ENCODE data around the gene TMEM181.
"Not testable (repeated sequence)": the region's sequence is repeated elsewhere in the genome, so short reads cannot be mapped to it uniquely, and the experiment has no call there.

The TMEM181 gene

GRCh38 chr6:158611039-158611438, 51.1 kb downstream of the TMEM181 start:
- TF ChIP-seq, protein P1, sequence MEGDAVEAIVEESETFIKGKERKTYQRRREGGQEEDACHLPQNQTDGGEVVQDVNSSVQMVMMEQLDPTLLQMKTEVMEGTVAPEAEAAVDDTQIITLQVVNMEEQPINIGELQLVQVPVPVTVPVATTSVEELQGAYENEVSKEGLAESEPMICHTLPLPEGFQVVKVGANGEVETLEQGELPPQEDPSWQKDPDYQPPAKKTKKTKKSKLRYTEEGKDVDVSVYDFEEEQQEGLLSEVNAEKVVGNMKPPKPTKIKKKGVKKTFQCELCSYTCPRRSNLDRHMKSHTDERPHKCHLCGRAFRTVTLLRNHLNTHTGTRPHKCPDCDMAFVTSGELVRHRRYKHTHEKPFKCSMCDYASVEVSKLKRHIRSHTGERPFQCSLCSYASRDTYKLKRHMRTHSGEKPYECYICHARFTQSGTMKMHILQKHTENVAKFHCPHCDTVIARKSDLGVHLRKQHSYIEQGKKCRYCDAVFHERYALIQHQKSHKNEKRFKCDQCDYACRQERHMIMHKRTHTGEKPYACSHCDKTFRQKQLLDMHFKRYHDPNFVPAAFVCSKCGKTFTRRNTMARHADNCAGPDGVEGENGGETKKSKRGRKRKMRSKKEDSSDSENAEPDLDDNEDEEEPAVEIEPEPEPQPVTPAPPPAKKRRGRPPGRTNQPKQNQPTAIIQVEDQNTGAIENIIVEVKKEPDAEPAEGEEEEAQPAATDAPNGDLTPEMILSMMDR (IDR thresholded peaks at IDR 0.05; ENCODE audit: low read length, missing control alignments), result no peak
- H3K4me3 ChIP-seq (replicated peaks; ENCODE audit: low read depth, low read length), result no peak overlapping the region
- no peak for DNase-seq (ENCODE audit: low read depth)

GRCh38 chr6:158611541-158612370, 51.9 kb downstream of the TMEM181 start:
- TF ChIP-seq, protein P1 (IDR thresholded peaks at IDR 0.05; ENCODE audit: low read length, missing control alignments), result no peak
- DNase-seq (ENCODE audit: low read depth), result no peak

GRCh38 chr6:158614606-158615005, 54.7 kb downstream of the TMEM181 start:
- not testable (repeated sequence) for DNase-seq (ENCODE audit: low read depth); H3K4me3 ChIP-seq (replicated peaks; ENCODE audit: low read depth, low read length)

More at GRCh38 chr6:158611541-158612370, 51.9 kb downstream of the TMEM181 start:
- no peak overlapping the region for H3K4me3 ChIP-seq (replicated peaks; ENCODE audit: low read depth, low read length)

DNA sequence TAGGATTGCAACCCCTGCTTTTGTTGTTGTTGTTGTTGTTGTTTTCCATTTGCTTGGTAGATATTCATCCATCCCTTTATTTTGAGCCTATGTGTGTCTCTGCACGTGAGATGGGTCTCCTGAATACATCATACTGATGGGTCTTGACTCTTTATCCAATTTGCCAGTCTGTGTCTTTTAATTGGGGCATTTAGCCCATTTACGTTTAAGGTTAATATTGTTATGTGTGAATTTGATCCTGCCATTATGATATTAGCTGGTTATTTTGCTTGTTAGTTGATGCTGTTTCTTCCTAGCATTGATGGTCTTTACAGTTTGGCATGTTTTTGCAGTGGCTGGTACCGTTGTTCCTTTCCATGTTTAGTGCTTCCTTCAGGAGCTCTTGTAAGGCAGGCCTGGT, 58.4 kb downstream of the TMEM181 start:
- DNase-seq (ENCODE audit: low read depth); H3K4me3 ChIP-seq (replicated peaks; ENCODE audit: low read depth, low read length): not testable (repeated sequence)

- TF ChIP-seq, protein P1 (IDR thresholded peaks at IDR 0.05; ENCODE audit: low read length, missing control alignments), result no peak
- no peak overlapping the region for H3K4me3 ChIP-seq (replicated peaks; ENCODE audit: low read depth, low read length)
- DNase-seq (ENCODE audit: low read depth), result no peak
Observed at GRCh38 chr6:158619922-158620801, 60.3 kb downstream of the TMEM181 start.

DNA sequence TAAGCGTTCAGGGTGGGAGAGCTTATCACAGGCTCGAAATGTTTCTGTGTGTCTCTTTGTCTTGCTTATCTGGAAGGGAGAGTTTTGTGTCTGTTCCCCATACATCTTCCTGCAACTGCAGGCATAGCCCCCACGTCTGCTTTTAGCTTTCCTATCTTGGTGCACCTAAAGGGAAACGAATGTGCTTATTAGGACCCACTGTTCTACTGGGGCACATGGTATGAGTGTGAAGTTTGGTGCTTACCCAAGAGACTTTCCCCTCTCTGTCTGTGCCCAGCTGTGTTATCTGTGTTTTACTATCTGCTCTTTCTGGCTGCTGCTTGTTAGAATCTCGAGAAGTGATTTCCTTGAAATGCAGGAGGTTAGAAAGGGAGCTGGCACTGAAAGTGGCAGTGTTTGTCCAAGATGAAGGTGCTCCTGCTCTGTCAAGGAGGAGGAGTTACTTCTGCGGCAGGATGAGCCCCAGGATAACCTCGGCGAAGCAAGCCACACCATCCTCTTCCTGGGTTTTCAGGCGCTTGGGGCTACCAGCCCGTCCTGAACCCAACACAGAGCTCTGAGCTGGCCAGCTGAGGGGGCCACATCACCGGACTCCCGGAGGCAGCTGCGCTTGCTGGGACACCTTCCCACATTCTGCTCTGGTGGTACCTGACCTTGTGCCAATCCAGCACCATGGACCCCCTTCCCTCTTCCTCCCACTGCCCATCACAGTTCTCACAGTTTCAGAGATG, 61.2 kb downstream of the TMEM181 start:
- no peak overlapping the region for H3K4me3 ChIP-seq (replicated peaks; ENCODE audit: low read depth, low read length)
- TF ChIP-seq, protein P1 (IDR thresholded peaks at IDR 0.05; ENCODE audit: low read length, missing control alignments), result no peak
- no peak for DNase-seq (ENCODE audit: low read depth)

DNA sequence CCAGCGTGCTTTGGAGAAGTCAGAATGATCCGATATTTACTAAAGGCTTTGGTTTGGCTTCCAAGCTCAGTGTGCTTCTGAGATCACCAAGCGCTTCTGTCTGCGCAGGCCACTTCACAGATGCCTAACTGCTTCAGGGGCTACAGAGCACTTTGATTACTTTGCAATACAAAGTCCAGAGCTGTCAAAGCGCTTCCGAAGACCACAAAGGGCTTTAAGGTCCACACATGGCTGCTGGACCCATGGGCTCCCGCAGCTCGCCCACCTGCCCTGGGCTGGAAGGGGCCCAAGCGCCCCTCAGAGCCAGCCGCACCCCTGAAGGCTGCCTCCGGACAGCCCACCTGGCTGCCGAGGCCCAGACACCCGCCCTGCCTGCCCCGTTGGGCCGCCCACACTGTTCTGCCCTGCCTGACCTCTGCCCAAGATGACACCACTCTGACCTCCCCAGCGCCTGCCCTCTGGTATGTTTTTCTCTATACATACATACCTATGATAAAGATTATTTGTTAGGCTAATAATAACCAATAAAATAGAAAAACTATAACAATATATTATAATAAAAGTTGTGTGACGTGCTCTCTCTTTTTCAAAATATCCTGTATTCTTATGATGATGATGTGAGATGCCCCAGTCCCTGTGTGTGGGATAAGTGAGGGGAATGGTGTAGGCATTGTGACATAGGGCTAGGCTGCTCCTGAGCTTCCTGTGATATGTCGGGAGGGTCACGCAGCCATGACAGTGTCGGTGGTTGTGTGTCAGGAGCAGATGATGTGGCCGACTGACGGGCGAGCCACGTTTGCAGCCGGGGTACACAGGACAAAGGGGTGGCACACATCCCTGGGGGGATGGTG, 62.0 kb downstream of the TMEM181 start:
- TF ChIP-seq, protein P1 (IDR thresholded peaks at IDR 0.05; ENCODE audit: low read length, missing control alignments), result no peak
- no peak overlapping the region for H3K4me3 ChIP-seq (replicated peaks; ENCODE audit: low read depth, low read length)
- DNase-seq (ENCODE audit: low read depth), result no peak
